SK-N-SH treated with all-trans-retinoic acid at 6 μM for 48 hours (cell line): ENCODE measurements around the gene NUCB1.

Experiments
- ATAC-seq: fragments of 200-7000 bp; cut with Tn5 transposase; 3 replicates; pipeline ENCODE4 v1.9.1; 2020; ENCODE audit warnings: mild to moderate bottlenecking, moderate library complexity
- ARNTL ChIP-seq: fragments of 450-650 bp; formaldehyde crosslinking; IDR thresholded peaks from 2 replicates; pipeline ENCODE4 v1.5.0; 2020; ENCODE audit warnings: low read depth, mild to moderate bottlenecking, moderate library complexity, borderline replicate concordance
- BACH2 ChIP-seq: fragments of 250-450 bp; sonication (Bioruptor Pico); IDR thresholded peaks from 2 replicates; pipeline ENCODE4 v1.9.0; 2021; ENCODE audit warnings: mild to moderate bottlenecking, borderline replicate concordance
- ESRRG ChIP-seq: fragments of 250-450 bp; sonication (Bioruptor Pico); IDR thresholded peaks from 2 replicates; pipeline ENCODE4 v1.6.1; 2021; ENCODE audit warnings: mild to moderate bottlenecking
- GLIS3 ChIP-seq: fragments of 250-450 bp; sonication (Bioruptor Pico); IDR thresholded peaks from 2 replicates; pipeline ENCODE4 v1.5.0; 2020; ENCODE audit warnings: mild to moderate bottlenecking, moderate library complexity
- ISL1 ChIP-seq: fragments of 250-450 bp; sonication (Bioruptor Pico); IDR thresholded peaks from 2 replicates; pipeline ENCODE4 v2.1.2; 2022; ENCODE audit warnings: mild to moderate bottlenecking, moderate library complexity
- OSR1 ChIP-seq: fragments of 250-450 bp; sonication (Bioruptor Pico); IDR thresholded peaks from 2 replicates; pipeline ENCODE4 v1.8.0; 2022; ENCODE audit warnings: moderate library complexity, mild to moderate bottlenecking, inconsistent platforms
- RARB ChIP-seq: fragments of 250-450 bp; sonication (Bioruptor Pico); IDR thresholded peaks from 2 replicates; pipeline ENCODE4 v1.8.0; 2021; ENCODE audit warnings: mild to moderate bottlenecking, moderate library complexity
- SNAI2 ChIP-seq: fragments of 250-450 bp; sonication (Bioruptor Pico); IDR thresholded peaks from 2 replicates; pipeline ENCODE4 v1.5.0; 2020; ENCODE audit warnings: mild to moderate bottlenecking, moderate library complexity
- TCF4 ChIP-seq: fragments of 250-450 bp; sonication (Bioruptor Pico); IDR thresholded peaks from 2 replicates; pipeline ENCODE4 v1.8.0; 2021; ENCODE audit warnings: mild to moderate bottlenecking, moderate library complexity, borderline replicate concordance
- TOX ChIP-seq: fragments of 250-450 bp; sonication (Bioruptor Pico); IDR thresholded peaks from 2 replicates; pipeline ENCODE4 v1.8.0; 2021; ENCODE audit warnings: mild to moderate bottlenecking, moderate library complexity, borderline replicate concordance
- ZC3H10 ChIP-seq: fragments of 250-450 bp; sonication (Bioruptor Pico); IDR thresholded peaks from 2 replicates; pipeline ENCODE4 v1.5.1; 2021; ENCODE audit warnings: mild to moderate bottlenecking, moderate library complexity
- ZFP3 ChIP-seq: fragments of 250-450 bp; sonication (Bioruptor Pico); IDR thresholded peaks from 2 replicates; pipeline ENCODE4 v1.5.0; 2020; ENCODE audit warnings: mild to moderate bottlenecking, moderate library complexity
- ZFP30 ChIP-seq: fragments of 450-650 bp; formaldehyde crosslinking; IDR thresholded peaks from 2 replicates; pipeline ENCODE4 v1.5.0; 2022; ENCODE audit warnings: mild to moderate bottlenecking, moderate library complexity
- ZNF565 ChIP-seq: fragments of 450-650 bp; formaldehyde crosslinking; conservative IDR thresholded peaks from 2 replicates; pipeline ENCODE4 v1.5.0; 2020; ENCODE audit warnings: low read depth, mild to moderate bottlenecking, moderate library complexity
- ZNF70 ChIP-seq: fragments of 450-650 bp; formaldehyde crosslinking; IDR thresholded peaks from 2 replicates; pipeline ENCODE4 v1.5.0; 2020; ENCODE audit warnings: mild to moderate bottlenecking, moderate library complexity
- ZNF8 ChIP-seq: fragments of 450-650 bp; formaldehyde crosslinking; IDR thresholded peaks from 2 replicates; pipeline ENCODE4 v1.5.0; 2020; ENCODE audit warnings: mild to moderate bottlenecking, moderate library complexity
- TF ChIP-seq, protein P1 (sequence below): fragments of 250-450 bp; sonication (Bioruptor Pico); IDR thresholded peaks from 2 replicates; pipeline ENCODE4 v1.8.0; 2020; ENCODE audit warnings: mild to moderate bottlenecking, moderate library complexity, borderline replicate concordance
- TF ChIP-seq, protein P2 (sequence below): fragments of 250-450 bp; sonication (Bioruptor Pico); IDR thresholded peaks from 2 replicates; pipeline ENCODE4 v1.5.0; 2020; ENCODE audit warnings: mild to moderate bottlenecking, moderate library complexity
- TF ChIP-seq, protein P3 (sequence below): fragments of 250-450 bp; sonication (Bioruptor Pico); IDR thresholded peaks from 2 replicates; pipeline ENCODE4 v1.5.1; 2021; ENCODE audit warnings: mild to moderate bottlenecking, moderate library complexity
- TF ChIP-seq, protein P4 (sequence below): fragments of 250-450 bp; sonication (Bioruptor Pico); IDR thresholded peaks from 2 replicates; pipeline ENCODE4 v1.5.1; 2020; ENCODE audit warnings: low read depth, mild to moderate bottlenecking, moderate library complexity
- TF ChIP-seq, protein P5 (sequence below): fragments of 250-450 bp; sonication (Bioruptor Pico); IDR thresholded peaks from 2 replicates; pipeline ENCODE4 v1.8.0; 2021; ENCODE audit warnings: low read depth, mild to moderate bottlenecking, moderate library complexity, borderline replicate concordance

Gene NUCB1

DNA sequence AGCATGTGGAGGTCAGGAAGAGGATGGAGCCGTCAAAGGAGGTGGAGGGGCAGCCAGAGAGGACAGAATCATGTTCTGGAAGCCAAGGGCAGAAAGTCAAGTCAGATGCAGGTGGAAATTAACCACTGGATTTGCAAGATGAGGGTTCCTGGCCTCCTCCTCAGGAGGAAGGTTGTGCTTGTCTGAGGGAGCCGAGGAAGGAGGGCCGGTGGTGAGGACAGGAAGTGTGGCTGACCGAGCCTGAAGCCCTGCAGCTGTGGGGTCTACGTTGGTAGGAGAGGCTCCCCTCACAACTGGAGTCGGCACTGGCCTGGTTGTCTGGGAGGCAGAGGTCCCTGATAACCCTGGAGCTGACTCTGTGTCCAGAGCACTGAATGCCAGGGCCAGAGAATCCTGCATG is 18.0 kb downstream of the NUCB1 start:
- ATAC-seq: no peak
- TF ChIP-seq, protein P1, sequence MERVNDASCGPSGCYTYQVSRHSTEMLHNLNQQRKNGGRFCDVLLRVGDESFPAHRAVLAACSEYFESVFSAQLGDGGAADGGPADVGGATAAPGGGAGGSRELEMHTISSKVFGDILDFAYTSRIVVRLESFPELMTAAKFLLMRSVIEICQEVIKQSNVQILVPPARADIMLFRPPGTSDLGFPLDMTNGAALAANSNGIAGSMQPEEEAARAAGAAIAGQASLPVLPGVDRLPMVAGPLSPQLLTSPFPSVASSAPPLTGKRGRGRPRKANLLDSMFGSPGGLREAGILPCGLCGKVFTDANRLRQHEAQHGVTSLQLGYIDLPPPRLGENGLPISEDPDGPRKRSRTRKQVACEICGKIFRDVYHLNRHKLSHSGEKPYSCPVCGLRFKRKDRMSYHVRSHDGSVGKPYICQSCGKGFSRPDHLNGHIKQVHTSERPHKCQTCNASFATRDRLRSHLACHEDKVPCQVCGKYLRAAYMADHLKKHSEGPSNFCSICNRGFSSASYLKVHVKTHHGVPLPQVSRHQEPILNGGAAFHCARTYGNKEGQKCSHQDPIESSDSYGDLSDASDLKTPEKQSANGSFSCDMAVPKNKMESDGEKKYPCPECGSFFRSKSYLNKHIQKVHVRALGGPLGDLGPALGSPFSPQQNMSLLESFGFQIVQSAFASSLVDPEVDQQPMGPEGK (CRISPR knock-in tag): no peak
- TF ChIP-seq RARB (CRISPR knock-in tag) (no peak), ISL1 (CRISPR knock-in tag) (no peak), ZNF565 (CRISPR knock-in tag) (no peak), ZFP3 (no peak), OSR1 (CRISPR knock-in tag) (no peak), SNAI2 (CRISPR knock-in tag) (no peak), ESRRG (CRISPR knock-in tag) (no peak), ARNTL (CRISPR knock-in tag) (no peak), TCF4 (CRISPR knock-in tag) (no peak), ZNF70 (CRISPR knock-in tag) (no peak), GLIS3 (CRISPR knock-in tag) (no peak), ZC3H10 (CRISPR knock-in tag) (no peak), TOX (CRISPR knock-in tag) (no peak)
- TF ChIP-seq, protein P2, sequence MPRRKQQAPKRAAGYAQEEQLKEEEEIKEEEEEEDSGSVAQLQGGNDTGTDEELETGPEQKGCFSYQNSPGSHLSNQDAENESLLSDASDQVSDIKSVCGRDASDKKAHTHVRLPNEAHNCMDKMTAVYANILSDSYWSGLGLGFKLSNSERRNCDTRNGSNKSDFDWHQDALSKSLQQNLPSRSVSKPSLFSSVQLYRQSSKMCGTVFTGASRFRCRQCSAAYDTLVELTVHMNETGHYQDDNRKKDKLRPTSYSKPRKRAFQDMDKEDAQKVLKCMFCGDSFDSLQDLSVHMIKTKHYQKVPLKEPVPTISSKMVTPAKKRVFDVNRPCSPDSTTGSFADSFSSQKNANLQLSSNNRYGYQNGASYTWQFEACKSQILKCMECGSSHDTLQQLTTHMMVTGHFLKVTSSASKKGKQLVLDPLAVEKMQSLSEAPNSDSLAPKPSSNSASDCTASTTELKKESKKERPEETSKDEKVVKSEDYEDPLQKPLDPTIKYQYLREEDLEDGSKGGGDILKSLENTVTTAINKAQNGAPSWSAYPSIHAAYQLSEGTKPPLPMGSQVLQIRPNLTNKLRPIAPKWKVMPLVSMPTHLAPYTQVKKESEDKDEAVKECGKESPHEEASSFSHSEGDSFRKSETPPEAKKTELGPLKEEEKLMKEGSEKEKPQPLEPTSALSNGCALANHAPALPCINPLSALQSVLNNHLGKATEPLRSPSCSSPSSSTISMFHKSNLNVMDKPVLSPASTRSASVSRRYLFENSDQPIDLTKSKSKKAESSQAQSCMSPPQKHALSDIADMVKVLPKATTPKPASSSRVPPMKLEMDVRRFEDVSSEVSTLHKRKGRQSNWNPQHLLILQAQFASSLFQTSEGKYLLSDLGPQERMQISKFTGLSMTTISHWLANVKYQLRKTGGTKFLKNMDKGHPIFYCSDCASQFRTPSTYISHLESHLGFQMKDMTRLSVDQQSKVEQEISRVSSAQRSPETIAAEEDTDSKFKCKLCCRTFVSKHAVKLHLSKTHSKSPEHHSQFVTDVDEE (CRISPR knock-in tag): no peak
- TF ChIP-seq, protein P3, sequence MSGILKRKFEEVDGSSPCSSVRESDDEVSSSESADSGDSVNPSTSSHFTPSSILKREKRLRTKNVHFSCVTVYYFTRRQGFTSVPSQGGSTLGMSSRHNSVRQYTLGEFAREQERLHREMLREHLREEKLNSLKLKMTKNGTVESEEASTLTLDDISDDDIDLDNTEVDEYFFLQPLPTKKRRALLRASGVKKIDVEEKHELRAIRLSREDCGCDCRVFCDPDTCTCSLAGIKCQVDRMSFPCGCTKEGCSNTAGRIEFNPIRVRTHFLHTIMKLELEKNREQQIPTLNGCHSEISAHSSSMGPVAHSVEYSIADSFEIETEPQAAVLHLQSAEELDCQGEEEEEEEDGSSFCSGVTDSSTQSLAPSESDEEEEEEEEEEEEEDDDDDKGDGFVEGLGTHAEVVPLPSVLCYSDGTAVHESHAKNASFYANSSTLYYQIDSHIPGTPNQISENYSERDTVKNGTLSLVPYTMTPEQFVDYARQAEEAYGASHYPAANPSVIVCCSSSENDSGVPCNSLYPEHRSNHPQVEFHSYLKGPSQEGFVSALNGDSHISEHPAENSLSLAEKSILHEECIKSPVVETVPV: no peak
- TF ChIP-seq, protein P4, sequence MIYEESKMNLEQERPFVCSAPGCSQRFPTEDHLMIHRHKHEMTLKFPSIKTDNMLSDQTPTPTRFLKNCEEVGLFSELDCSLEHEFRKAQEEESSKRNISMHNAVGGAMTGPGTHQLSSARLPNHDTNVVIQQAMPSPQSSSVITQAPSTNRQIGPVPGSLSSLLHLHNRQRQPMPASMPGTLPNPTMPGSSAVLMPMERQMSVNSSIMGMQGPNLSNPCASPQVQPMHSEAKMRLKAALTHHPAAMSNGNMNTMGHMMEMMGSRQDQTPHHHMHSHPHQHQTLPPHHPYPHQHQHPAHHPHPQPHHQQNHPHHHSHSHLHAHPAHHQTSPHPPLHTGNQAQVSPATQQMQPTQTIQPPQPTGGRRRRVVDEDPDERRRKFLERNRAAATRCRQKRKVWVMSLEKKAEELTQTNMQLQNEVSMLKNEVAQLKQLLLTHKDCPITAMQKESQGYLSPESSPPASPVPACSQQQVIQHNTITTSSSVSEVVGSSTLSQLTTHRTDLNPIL (CRISPR knock-in tag): no peak
- TF ChIP-seq, protein P5, sequence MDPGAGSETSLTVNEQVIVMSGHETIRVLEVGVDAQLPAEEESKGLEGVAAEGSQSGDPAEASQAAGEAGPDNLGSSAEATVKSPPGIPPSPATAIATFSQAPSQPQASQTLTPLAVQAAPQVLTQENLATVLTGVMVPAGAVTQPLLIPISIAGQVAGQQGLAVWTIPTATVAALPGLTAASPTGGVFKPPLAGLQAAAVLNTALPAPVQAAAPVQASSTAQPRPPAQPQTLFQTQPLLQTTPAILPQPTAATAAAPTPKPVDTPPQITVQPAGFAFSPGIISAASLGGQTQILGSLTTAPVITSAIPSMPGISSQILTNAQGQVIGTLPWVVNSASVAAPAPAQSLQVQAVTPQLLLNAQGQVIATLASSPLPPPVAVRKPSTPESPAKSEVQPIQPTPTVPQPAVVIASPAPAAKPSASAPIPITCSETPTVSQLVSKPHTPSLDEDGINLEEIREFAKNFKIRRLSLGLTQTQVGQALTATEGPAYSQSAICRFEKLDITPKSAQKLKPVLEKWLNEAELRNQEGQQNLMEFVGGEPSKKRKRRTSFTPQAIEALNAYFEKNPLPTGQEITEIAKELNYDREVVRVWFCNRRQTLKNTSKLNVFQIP (CRISPR knock-in tag): no peak

DNA sequence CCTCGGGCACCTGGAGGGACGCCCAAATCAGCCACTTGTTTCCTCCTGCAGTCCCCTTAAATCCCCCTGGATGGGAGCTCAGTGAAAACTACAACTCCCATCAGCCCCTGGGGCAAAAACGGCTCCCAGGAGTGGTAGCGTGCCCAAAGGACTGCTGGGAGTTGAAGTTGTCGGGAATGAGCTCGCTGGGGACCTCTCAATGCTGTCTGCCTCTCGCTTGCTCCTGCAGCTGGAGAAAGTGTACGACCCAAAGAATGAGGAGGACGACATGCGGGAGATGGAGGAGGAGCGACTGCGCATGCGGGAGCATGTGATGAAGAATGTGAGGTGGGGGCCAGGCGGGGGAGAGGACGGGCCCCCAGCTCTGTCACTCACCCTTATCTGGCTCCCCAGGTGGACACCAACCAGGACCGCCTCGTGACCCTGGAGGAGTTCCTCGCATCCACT is 18.7 kb downstream of the NUCB1 start:
- ATAC-seq: peak; percentile 80
- TF ChIP-seq, protein P2 (CRISPR knock-in tag): no peak
- TF ChIP-seq ZNF70 (CRISPR knock-in tag) (no peak), SNAI2 (CRISPR knock-in tag) (no peak), ZC3H10 (CRISPR knock-in tag) (no peak), TOX (CRISPR knock-in tag) (no peak), RARB (CRISPR knock-in tag) (no peak), ZFP30 (CRISPR knock-in tag) (no peak), ESRRG (CRISPR knock-in tag) (no peak), ZFP3 (no peak), BACH2 (no peak), OSR1 (CRISPR knock-in tag) (no peak), ARNTL (CRISPR knock-in tag) (no peak), TCF4 (CRISPR knock-in tag) (no peak), ZNF8 (CRISPR knock-in tag) (no peak)
- TF ChIP-seq, protein P1 (CRISPR knock-in tag): no peak
- TF ChIP-seq, protein P3: no peak
- TF ChIP-seq, protein P4 (CRISPR knock-in tag): no peak
